A673 (cell line): Measurements from ENCODE around the gene ZMPSTE24.

Experiments
- EZH2 ChIP-seq: fragments of 200-600 bp; sonication (generic); IDR thresholded peaks from 2 replicates; pipeline ENCODE4 v1.6.1; 2017; ENCODE audit warnings: borderline replicate concordance, low read depth, mild to moderate bottlenecking, mixed read lengths, antibody characterized with exemption, low read length; ENCODE audit not compliant: poor library complexity, severe bottlenecking
- TF ChIP-seq, protein P1 (sequence below): fragments of 300-800, 200-600 bp; sonication (generic); conservative IDR thresholded peaks from 2 replicates; pipeline ENCODE4 v1.5.1; 2017; ENCODE audit warnings: low read depth, mild to moderate bottlenecking, antibody characterized with exemption, low read length, moderate library complexity, mixed read lengths

DNA sequence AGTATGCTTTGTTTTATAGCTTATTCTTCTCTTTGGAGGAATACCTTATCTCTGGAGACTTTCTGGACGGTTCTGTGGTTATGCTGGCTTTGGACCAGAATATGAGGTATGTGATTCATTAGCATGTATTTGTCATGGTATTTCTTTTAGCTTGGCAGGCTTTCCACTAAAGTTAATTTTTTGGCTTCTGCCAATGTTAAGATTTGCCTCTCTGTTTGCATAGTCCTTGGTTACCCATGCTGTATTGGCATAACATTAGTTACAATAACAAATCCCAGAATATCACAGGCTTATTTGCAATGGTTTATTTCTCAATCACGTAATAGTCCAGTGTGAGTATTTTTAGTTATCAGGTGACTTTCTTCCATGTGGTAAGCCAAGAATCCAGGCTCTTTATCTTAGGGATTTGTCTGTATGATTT, 9.7 kb downstream of the ZMPSTE24 start:
- TF ChIP-seq, protein P1, sequence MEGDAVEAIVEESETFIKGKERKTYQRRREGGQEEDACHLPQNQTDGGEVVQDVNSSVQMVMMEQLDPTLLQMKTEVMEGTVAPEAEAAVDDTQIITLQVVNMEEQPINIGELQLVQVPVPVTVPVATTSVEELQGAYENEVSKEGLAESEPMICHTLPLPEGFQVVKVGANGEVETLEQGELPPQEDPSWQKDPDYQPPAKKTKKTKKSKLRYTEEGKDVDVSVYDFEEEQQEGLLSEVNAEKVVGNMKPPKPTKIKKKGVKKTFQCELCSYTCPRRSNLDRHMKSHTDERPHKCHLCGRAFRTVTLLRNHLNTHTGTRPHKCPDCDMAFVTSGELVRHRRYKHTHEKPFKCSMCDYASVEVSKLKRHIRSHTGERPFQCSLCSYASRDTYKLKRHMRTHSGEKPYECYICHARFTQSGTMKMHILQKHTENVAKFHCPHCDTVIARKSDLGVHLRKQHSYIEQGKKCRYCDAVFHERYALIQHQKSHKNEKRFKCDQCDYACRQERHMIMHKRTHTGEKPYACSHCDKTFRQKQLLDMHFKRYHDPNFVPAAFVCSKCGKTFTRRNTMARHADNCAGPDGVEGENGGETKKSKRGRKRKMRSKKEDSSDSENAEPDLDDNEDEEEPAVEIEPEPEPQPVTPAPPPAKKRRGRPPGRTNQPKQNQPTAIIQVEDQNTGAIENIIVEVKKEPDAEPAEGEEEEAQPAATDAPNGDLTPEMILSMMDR: no peak
- no peak for TF ChIP-seq EZH2
